BE2C (cell line): ENCODE results near the gene MAML2.

Experiments
- DNase-seq: peaks from one replicate; pipeline ENCODE4 v3.0.0-alpha.2; 2020
- H3K27me3 ChIP-seq: fragments of 250-450 bp; sonication (Bioruptor Pico); 2 replicates; pipeline ENCODE4 v1.5.1; 2020; ENCODE audit warnings: mild to moderate bottlenecking
- H3K36me3 ChIP-seq: fragments of 250-450 bp; sonication (Bioruptor Pico); 2 replicates; pipeline ENCODE4 v1.5.1; 2020; ENCODE audit warnings: mild to moderate bottlenecking
- H3K4me1 ChIP-seq: fragments of 250-450 bp; sonication (Bioruptor Pico); 2 replicates; pipeline ENCODE4 v1.5.1; 2020
- H3K4me3 ChIP-seq: 2 replicates; pipeline ENCODE4 v1.5.1; 2011; ENCODE audit warnings: low read depth, low read length
- H3K9me3 ChIP-seq: fragments of 250-450 bp; sonication (Bioruptor Pico); 2 replicates; pipeline ENCODE4 v1.5.1; 2020
- CTCF ChIP-seq: IDR thresholded peaks from 2 replicates; pipeline ENCODE4 v1.5.1; 2012; ENCODE audit warnings: mild to moderate bottlenecking, low read depth, low read length

The MAML2 gene

GRCh38 chr11:96097844-96098421 is 245.1 kb downstream of the MAML2 start:
- TF ChIP-seq CTCF = no peak
- no peak for DNase-seq
- Histone ChIP-seq H3K36me3 (no peaks in the 10 kb centered on the region), H3K4me1 (peaks cover 16% of the 10 kb centered on the region), H3K27me3 (no peaks in the 10 kb centered on the region), H3K4me3 (no peak overlapping the region), H3K9me3 (no peaks in the 10 kb centered on the region)

GRCh38 chr11:96096360-96096759 is 246.6 kb downstream of the MAML2 start:
- TF ChIP-seq CTCF = no peak
- Histone ChIP-seq H3K9me3 (no peaks in the 10 kb centered on the region), H3K27me3 (no peaks in the 10 kb centered on the region), H3K4me1 (peaks cover 17% of the 10 kb centered on the region), H3K36me3 (no peaks in the 10 kb centered on the region), H3K4me3 (no peak overlapping the region)
- no peak for DNase-seq

DNA sequence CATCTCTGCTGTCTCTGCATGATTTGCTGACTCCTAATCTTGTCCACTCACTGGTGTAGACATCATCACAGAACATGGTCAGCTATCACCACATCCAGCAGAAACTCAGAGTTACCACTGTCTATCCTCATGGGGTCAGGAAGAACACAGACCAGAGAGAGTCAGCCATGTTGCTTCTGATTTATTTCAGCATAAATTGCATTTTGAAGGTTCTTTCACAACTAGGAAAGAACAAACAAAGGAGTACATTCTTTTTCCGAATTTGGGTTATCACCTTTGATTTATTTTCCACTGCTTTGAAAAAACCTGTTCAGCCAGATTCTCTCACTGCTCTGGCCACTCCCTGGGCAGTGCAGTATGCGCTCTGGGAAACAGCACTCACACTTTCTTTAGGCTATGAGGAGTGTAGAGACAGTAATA is 247.1 kb downstream of the MAML2 start:
- Histone ChIP-seq H3K9me3 (no peaks in the 10 kb centered on the region), H3K4me3 (no peak overlapping the region), H3K4me1 (peaks cover 21% of the 10 kb centered on the region), H3K36me3 (no peaks in the 10 kb centered on the region), H3K27me3 (no peaks in the 10 kb centered on the region)
- TF ChIP-seq CTCF = no peak
- DNase-seq = no peak

DNA sequence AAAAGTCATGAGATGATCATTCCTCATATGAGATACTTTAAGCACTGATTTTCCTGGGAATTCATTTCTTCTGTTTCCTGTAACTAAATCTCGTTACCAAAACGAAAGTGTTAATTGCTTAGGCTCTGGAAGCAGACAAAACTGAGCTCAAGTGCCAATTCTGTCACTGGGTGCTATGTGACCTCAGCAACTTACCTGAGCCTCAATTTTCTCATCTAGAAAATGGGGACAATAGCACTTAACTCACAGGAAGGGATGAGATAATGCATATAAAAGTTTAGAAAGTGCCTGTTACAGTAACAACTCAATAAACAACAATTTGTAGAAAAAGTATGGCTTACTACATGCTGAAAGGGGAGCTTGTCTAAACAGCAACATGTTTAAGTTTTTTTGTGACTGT is 248.8 kb downstream of the MAML2 start:
- Histone ChIP-seq H3K4me3 (no peak overlapping the region), H3K4me1 (peaks cover 23% of the 10 kb centered on the region), H3K27me3 (no peaks in the 10 kb centered on the region), H3K36me3 (no peaks in the 10 kb centered on the region), H3K9me3 (no peaks in the 10 kb centered on the region)
- TF ChIP-seq CTCF = no peak
- no peak for DNase-seq

DNA sequence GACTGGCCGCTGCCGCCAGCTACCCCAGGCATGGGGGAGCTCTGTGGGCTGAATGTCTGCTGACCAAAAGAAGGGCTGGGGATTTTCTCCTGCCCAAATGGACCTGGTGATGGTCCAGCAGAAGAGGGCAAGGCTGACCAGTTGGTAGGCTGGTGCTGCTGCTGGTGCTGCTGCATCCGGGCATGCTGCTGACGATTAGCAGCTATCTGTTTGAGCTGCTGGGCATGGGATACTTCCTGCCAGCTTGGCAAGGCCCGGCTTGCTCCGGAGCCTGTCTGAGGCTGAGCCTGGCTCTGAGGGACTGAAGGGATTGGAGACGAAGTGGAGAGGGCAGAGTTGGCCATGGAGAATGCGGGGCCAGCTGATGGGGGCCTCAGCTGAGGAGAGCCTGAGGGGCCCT is 250.5 kb downstream of the MAML2 start:
- no peak for TF ChIP-seq CTCF
- Histone ChIP-seq H3K4me3 (no peak overlapping the region), H3K4me1 (peaks cover 17% of the 10 kb centered on the region), H3K9me3 (no peaks in the 10 kb centered on the region), H3K36me3 (no peaks in the 10 kb centered on the region), H3K27me3 (no peaks in the 10 kb centered on the region)
- DNase-seq = no peak

- Histone ChIP-seq H3K36me3 (no peaks in the 10 kb centered on the region), H3K4me1 (peaks cover 15% of the 10 kb centered on the region), H3K9me3 (no peaks in the 10 kb centered on the region), H3K4me3 (no peak overlapping the region), H3K27me3 (no peaks in the 10 kb centered on the region)
- DNase-seq = no peak
- TF ChIP-seq CTCF = peak; percentile 39
Measured at GRCh38 chr11:96091476-96091875, 251.5 kb downstream of the MAML2 start.
